Activated CD8-positive, alpha-beta memory T cell treated with anti-CD3 and anti-CD28 coated beads for 4 hours (primary cell): Measurements from ENCODE around the gene HEPHL1.
"Not testable (repeated sequence)": the region's sequence is repeated elsewhere in the genome, so short reads cannot be mapped to it uniquely, and the experiment has no call there.

Source experiments
- DNase-seq, 2 donors: peaks; one replicate each; pipeline ENCODE4 v3.0.0-alpha.2; 2020; ENCODE audit warnings: low read depth in 2 of 2

HEPHL1 gene

DNA sequence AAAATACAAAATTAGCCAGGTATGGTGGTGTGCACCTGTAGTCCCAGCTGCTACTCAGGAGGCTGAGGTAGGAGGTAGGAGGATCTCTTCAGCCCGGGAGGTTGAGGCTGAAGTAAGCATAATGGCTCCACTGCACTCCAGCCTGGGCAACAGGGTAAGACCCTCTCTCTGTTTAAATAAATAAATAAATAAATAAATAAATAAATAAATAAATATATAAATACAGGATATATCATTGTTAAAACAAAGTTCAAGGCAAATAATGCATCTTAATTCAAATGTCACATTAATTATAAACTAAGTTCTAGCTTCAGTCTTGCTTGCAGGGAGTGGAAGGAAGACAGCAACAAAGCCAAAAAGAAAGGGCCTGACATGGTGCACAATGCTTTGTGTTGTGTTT is 63.0 kb downstream of the HEPHL1 start:
- DNase-seq, result no peak

DNA sequence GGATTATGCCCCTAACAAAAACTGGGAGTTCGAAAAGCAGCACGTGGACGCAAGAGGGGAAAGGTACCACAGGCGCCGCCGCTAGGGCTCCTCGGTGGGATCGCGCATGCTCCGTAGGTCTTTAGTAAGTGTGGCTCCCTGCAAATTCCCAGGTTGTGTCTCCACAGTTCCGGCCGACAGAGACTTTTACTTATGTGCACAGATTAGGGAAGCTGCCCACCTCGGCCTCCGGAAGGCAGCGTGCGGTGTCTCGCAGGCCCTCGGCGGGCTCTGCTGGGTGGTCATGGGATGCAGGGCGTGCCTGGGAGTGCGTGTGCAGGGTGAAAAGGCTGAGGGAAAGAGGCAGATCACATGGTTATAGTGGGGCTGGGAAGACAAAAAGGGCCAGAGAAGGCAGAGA is 67.8 kb downstream of the HEPHL1 start:
- DNase-seq, result no peak

DNA sequence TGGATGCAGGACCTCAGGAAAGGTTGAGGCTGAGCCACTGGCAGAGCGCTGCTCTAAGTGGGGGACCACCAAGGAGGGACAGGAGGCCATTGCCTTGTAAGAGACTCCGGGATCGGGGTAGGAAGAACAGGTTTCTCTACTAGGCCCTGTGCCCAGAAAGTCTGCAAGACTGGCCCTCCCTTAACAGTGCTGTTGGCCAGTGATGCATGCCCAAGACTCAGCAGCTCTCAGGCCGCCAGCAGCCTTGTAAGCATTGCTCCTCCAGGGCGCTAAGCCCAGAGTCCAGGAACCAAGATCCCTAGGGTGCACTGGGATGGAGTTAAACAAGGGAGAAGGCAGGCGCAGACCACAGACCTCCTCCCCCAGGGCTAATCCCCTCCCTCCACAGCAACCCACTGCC is 68.2 kb downstream of the HEPHL1 start:
- DNase-seq, result no peak

DNA sequence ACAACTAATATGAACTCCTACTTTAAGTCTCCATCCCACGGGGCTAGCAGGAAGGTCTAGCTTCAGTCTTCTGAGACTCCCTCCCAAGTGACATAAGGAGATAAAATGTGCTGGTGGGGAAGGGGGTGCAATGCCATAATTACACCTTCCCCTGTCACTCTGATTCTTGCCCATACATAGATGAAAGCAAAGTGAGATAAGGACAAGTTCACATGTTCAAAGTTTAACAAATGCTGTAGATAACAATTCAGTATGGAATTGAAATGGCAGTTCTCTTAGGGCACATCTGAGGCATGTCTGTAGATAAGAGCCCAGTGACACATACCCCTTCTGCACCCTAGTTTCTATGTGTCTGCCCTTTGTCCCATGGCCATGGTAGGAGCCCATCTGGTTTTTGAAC is 69.2 kb downstream of the HEPHL1 start:
- DNase-seq, result no peak

DNA sequence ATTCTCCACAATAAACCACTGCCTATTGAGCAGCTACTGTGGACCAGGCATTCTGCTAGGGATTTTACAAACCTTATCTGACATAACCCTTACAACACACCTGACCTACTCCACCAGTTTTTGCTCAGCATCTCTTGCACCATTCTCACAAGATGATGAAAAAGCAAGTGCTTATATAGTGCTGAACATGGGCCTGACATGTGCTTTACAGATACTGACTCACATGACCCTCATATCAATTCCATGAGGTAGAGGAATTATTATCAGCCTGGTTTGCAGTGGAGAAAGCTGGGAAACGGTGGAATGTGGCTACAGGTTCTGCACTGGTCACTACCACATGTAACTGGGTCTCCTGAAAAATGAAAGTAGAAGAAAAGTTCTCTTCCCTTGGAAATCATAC is 69.9 kb downstream of the HEPHL1 start:
- no peak for DNase-seq

DNA sequence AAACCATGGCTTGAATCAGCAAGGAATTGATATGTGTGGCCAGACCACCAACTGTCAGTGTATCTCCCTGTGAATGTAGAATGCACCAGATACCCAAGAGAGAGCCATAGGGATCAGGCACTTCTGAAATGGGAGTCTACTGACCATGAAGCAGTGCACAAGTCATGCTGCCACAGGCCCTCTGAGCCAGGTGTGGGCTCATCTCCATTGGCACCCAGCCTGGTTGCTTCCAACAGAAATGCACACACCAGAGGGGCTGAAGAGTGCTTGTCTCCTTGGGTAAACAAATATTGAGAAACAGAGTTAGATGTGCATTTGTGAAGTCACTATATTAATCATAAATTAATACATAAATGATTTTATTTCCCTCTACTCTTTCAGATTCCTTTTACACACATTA is 79.1 kb downstream of the HEPHL1 start:
- no peak for DNase-seq

DNA sequence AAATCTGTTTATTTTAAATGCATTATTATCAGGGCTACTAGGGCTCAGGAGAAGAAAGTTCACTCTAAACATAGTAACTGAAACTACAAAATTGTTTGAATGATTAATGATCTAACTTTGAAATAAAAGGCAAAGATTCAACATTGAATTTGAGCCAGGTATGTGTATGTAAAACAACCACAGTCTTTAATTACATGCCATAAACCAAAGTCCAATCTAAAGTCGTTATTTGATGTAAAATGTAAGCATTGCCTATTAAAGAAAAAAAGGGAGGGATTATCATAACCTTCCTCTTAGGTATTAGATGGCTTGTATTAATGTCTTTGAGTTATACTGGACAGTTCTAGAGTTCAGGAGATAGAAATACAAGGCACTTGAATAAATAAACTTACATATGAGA is 82.3 kb downstream of the HEPHL1 start:
- DNase-seq, result no peak

DNA sequence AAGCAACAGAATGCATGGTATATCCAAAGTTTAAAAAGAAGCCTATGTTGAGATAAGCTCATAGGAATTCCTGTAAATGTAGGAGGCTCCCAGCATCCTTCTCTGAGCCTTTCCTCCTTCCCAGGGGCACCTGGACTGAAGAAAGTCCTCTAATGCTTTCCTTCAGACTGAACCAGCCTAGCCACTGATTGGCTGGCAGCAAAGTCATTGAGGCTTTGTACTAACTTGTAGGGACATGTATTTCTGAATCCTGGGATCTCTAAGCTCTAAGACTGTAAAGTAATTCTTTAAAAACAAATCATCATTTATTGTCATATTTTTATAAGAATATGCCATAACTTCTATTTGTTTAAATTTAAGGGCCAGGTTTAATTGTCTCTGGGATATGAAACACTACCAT is 83.6 kb downstream of the HEPHL1 start:
- no peak for DNase-seq

DNA sequence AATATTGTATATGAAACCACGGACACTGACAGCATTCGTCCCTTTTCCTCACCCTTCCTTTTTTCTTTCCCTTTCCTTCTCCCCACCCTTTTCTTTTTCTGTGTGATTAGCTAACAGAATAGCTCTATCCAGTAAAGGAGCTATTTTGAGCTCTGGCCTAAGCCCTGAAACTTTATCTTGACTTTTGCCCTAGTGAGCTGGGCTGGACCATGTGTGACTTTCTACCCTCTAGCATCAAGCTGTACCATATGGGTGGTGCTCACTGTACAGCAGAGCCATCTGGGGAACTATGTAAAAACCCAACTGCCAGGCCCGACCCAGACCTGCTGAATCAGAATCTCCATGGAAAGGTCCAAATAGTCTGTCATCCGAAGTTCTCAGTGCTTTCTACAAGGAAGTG is 85.6 kb downstream of the HEPHL1 start:
- no peak for DNase-seq

DNA sequence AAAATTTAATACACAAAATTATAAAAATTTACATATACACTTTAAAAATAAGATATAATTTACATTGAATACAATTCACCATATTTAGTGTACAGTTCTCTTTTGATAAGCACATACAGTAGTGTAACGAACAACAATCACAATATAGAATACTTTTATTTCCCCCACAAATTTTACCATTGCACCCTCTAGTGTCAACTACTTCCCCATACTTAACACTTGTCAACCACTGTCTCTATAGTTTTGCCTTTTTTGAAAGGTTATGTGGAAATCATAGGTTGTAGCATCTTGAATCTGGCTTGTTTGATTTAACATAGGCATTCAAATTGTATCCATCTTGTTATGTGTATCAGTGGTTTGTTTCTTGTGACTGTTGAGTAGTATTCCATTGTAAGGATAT is 86.2 kb downstream of the HEPHL1 start:
- DNase-seq, result no peak

DNA sequence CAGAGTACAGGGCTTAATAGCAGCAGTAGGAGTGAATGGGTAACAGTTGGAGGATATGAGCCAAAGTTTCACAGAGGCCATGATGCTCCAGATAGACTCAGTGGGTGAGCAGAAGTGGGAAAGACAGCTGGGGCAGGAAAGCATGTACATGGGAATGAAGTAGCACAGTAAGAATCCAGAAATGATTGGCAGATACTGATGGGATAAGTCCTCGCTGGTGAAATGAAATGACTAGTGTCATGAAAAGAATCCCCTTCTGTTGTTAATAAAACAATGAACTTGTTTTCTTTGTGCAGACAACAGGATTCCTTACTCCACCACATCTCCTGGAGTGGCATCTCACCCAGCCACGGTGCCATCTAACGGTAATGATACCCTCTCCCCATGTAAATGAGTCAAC is 90.1 kb downstream of the HEPHL1 start:
- DNase-seq, result no peak

DNA sequence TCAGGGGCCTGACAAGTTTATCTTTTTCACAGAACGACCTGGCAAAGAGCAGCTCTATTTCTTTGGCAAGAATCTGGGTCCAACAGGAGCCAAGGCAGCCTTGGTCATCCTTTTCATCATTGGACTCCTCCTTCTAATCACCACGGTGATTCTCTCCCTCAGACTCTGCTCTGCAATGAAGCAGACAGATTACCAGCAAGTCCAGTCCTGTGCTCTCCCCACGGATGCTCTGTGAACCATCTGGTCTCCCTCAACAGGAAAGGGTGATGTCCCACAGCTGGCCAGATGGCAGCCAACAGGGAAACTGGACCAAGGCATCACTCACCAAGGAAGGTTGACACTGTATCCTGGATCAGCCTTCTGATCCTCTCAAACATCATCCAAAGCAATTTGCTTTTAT is 90.5 kb downstream of the HEPHL1 start:
- no peak for DNase-seq

DNA sequence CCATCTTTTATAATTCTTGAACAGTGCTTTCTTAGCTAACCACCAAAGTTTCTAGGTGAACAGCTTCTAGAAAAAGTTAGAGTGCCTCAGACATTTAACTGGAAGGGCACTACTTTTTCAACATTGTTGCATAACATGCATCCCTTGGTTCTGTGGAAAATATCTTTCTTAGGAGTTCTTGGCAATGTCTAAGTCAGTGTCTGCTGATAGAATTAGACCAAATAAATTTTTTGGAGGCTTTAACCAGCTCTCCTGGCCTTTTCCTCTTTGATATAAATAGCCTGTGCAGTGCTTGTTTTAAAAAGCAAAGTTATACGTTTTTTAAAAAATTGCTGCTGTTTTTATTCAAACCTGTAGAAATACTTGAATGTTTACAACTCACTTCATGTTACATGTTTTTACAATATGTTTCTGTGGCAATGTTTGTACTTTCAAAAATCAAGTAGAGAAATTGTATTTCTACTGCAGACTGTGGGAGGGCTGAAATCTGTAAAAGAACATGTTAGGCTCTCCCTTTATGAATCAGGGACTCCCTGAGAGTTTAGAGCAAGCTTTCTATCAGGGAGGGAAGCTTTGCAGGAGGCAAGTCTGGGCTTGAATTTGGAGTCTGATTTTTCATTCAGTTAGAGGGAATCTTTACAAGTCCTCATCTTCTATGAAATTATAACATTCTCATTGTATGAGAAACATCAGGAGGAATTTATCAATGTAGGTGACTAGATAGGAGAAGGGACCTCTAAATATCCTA is 91.2 kb downstream of the HEPHL1 start:
- DNase-seq, result no peak

DNA sequence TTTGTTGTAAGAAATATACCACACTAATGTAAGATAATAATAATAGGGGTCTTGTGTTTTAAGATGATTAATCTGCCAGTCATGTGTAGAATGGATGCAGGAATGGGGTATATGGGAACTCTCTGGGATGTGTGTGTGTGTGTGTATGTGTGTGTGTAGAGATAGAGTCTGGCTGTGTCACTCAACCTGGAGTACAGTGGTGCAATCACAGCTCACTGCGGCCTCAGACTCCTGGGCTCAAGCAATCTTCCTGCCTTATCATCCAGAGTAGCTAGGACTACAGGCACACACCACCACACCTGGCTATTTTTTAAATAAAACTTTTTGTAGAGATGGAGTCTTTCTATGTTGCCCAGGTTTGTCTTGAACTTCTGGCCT is 96.0 kb downstream of the HEPHL1 start:
- no peak for DNase-seq

DNA sequence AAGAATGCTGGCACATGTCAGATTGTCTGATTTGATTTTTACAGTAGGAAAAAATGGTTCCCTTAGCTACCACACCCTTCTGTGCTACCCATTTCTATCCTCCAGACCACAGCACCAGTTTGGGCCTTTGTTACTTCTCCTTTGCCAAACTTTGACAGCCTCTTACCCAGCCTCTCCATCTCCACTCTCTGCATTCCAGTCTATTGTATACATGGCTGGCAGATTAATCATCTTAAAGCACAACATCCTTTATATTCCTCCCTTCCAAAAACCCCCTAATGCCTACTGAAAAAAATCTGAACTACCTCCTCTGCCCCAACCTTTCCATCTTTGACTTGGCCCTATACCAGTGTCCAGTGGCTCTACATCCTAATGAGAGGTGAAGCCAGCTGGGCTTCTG is 96.7 kb downstream of the HEPHL1 start:
- no peak for DNase-seq

DNA sequence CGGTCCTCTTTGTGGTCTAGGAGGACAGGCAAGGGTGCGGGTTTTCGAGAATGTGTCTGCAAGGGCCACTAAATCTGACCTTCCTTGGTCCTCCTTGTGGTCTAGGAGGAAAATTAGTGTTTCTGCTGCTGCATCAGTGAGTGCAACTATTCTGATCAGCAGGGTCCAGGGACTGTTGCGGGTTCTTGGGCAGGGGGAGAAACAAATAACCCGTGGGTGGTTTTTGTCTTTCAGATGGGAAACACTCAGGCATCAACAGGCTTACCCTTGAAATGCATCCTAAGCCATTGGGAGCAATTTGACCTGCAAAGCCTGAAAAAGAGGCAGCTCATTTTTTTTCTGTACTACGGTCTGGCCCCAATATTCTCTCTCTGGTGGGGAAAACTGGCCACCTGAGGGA is 98.5 kb downstream of the HEPHL1 start:
- DNase-seq, result not testable (repeated sequence)

DNA sequence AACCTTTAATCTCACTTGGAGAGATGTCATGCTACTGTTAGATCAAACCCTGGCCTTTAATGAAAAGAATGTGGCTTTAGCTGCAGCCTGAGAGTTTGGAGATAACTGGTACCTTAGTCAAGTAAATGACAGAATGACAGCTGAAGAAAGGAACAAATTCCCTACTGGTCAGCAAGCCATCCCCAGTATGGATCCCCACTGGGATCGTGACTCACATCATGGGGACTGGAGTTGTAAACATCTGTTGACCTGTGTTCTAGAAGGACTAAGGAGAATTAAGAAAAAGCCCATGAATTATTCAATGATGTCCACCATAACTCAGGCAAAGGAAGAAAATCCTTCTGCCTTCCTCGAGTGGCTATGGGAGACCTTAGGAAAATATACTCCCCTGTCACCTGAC is 99.4 kb downstream of the HEPHL1 start:
- DNase-seq, result not testable (repeated sequence)

DNA sequence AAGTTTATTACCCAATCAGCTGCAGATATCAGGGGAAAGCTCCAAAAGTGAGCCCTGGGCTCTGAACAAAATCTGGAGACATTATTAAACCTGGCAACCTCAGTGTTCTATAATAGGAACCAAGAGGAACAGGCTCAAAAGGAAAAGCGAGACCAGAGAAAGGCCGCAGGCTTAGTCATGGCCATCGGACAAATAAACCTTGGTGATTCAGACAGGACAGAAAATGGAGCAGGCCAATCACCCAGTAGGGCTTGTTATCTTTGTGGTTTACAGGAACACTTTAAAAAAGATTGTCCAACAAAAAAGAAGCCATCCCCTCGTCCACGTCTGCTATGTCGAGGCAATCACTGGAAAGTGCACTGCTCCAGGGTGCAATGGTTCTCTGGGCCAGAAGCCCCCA is 99.8 kb downstream of the HEPHL1 start:
- DNase-seq, result no peak

DNA sequence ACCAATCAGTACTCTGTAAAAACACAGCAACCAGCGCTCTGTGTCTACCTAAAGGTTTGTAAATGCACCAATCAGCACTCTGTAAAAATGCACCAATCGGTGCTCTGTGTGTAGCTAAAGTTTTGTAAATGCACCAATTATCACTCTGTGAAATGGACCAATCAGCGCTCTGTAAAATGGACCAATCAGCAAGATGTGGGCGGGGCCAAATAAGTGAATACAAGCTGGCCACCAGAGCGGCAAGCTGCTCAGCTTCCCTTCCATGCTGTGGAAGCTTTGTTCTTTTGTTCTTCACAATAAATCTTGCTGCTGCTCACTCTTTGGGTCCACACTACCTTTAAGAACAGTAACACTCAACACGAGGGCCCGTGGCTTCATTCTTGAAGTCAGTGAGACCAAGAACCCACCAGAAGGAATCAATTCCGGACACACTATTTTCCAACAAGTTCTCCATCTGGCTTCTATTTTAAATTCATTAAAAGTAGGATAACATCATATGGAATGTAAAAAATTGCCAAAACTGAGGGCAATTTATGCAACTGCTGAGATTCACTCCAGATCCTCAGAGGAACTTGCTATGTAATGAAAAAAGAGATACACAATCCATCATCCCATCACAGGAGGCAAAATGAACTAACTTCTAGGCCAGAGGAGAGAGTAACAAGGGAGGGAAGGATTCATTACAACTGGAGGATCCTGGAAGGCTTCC is 104.4 kb downstream of the HEPHL1 start:
- no peak for DNase-seq

DNA sequence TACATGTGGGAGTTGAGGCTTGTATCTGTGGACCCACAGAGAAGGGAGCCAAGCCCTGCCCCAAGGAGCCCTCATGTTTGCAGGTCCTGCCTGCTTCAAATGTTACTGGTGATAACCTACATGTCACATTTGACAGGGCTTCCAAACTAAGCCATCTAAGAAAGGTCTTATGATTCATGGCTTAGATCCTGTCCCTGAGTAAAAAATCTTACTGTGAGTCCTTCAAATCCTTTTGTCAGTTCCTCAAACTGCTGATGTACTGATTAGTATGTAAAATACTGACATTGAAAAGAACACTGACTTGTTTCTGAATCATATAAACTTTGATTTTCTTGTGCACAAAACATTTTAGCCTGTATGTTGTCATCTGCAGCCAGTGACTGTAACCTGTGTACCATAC is 106.5 kb downstream of the HEPHL1 start:
- no peak for DNase-seq

DNA sequence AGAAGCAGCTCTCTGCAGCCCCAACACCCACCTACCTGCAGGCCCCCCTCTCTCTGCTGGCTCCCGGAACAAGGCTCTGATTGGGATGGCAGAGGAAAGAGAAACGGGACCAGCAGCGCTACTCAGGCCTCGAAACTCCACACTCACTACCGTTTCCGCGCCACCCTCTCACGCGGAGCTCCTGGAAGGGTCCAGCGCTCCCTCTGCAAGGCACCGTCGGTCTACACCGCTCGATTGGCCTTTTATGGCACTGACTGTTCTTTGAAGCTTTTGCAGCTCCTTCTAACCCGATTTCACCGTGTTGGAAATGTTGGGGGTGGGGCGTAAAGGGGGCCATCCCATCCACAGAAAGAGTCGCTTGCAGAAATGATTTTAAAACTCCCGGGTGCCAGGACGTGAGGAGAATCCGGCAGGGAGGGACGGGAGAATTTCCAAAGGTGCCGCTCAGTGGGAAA is 107.2 kb downstream of the HEPHL1 start:
- DNase-seq, result no peak

DNA sequence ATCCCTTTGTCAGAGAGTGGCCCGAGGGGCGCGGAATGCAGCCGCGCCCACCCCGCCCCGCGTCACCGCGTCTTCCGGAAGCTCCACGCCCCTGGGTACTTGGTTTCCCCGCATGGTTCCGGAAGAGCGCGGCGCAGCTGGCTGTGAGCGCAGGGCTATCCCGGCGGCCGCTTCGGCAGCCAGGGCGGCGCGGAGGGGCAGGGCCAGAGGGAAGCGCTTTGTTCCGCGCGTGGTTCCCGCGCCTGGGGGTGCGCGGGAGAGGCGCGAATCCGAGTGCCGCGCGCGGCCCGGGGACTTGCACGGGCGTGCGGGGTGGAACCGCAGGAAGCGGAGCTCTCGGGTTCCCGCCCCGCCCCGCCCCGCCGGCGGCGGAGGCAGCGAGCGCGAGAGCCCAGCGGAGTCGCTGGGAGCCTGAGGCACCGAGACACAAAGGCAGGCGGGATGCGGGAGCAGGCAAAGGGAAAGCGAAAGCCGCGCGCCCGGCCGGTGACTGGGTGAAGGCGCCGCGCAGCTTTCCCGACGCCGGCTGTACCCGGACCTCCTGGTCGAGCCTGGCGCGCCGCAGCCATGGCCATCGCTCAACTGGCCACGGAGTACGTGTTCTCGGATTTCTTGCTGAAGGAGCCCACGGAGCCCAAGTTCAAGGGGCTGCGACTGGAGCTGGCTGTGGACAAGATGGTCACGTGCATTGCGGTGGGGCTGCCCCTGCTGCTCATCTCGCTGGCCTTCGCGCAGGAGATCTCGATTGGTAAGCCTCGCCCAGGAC is 107.8 kb downstream of the HEPHL1 start, which contains the start of gene PANX1:
Gene PANX1, plus strand, starts transcription at position 96 of the 766 bp plus-strand sequence. Its CDS starts 472 bp downstream, at position 568.
- peak; percentile 45 to 57 for DNase-seq
